Naive thymus-derived CD4-positive, alpha-beta T cell (primary cell): ENCODE data around the gene DPF1. TPM values are rescaled to one million over a fixed set of nuclear protein-coding genes. Genes with fewer than 3 reads are reported as not detected.

Experiments
- ATAC-seq: fragments of 150-1000 bp; cut with Tn5 transposase; 2 replicates; pipeline ENCODE4 v1.10.0; 2021; ENCODE audit warnings: mild to moderate bottlenecking, moderate library complexity
- CTCF ChIA-PET: fragments of 350-600 bp; sonication (Branson Sonifier 250); formaldehyde crosslinking; loops from one replicate; lab custom pipeline; 2021; ENCODE audit warnings: antibody characterized with exemption; lab: Charles Lee
- POLR2A ChIA-PET: fragments of 350-600 bp; sonication (Branson Sonifier 250); formaldehyde crosslinking; loops from one replicate; lab custom pipeline; 2021; ENCODE audit warnings: antibody characterized with exemption, inconsistent platforms; lab: Charles Lee
- DNase-seq, 9 donors: peaks; one replicate each; pipeline versions ENCODE4 v3.0.0 to v3.0.0-alpha.2; 2020 to 2022; ENCODE audit warnings: mixed read lengths in 1 of 9
- H3K27ac ChIP-seq: one replicate; pipeline ENCODE4 v1.7.0; 2013; ENCODE audit warnings: mild to moderate bottlenecking, low read depth, low read length, moderate library complexity
- H3K27me3 ChIP-seq, 2 donors: one replicate each; pipeline ENCODE4 v1.7.0; 2013; ENCODE audit warnings: low read length in 2 of 2, mild to moderate bottlenecking in 2 of 2, moderate library complexity in 2 of 2; ENCODE audit not compliant: control insufficient read depth in 2 of 2, insufficient read depth in 2 of 2
- H3K36me3 ChIP-seq, 3 experiments: 1 replicate in 2 of 3; 2 replicates in 1 of 3; pipeline ENCODE4 v1.7.0; 2013; ENCODE audit warnings: low read length in 3 of 3, mild to moderate bottlenecking in 3 of 3, moderate library complexity in 1 of 3; ENCODE audit not compliant: insufficient read depth in 3 of 3, control insufficient read depth in 2 of 3
- H3K4me1 ChIP-seq, 2 donors: one replicate each; pipeline ENCODE4 v1.7.0; 2013; ENCODE audit warnings: low read length in 2 of 2, mild to moderate bottlenecking in 2 of 2, moderate library complexity in 1 of 2; ENCODE audit not compliant: control insufficient read depth in 2 of 2, insufficient read depth in 2 of 2
- H3K4me3 ChIP-seq: 2 replicates; pipeline ENCODE4 v1.7.0; 2013; ENCODE audit warnings: mild to moderate bottlenecking, low read length
- H3K9me3 ChIP-seq, 3 experiments: 1 replicate in 2 of 3; 2 replicates in 1 of 3; pipeline ENCODE4 v1.7.0; 2013; ENCODE audit warnings: low read length in 3 of 3; ENCODE audit not compliant: control insufficient read depth in 2 of 3
- H3K27ac Mint-ChIP-seq, 9 donors: one replicate each; pipeline ENCODE4 v1.8.0; 2020 to 2022; ENCODE audit warnings: mixed read lengths in 9 of 9, mild to moderate bottlenecking in 8 of 9, moderate library complexity in 5 of 9, inconsistent platforms in 2 of 9
- H3K27me3 Mint-ChIP-seq, 5 donors: one replicate each; pipeline ENCODE4 v1.8.0; 2021 to 2022; ENCODE audit warnings: mixed read lengths in 5 of 5, mild to moderate bottlenecking in 1 of 5
- H3K36me3 Mint-ChIP-seq, 5 donors: one replicate each; pipeline ENCODE4 v1.8.0; 2020 to 2022; ENCODE audit warnings: mixed read lengths in 5 of 5, mild to moderate bottlenecking in 3 of 5, inconsistent platforms in 1 of 5
- H3K4me1 Mint-ChIP-seq, 7 donors: one replicate each; pipeline ENCODE4 v1.8.0; 2020 to 2022; ENCODE audit warnings: mixed read lengths in 7 of 7, mild to moderate bottlenecking in 3 of 7, inconsistent platforms in 1 of 7
- H3K4me3 Mint-ChIP-seq, 10 donors: one replicate each; pipeline ENCODE4 v1.8.0; 2020 to 2022; ENCODE audit warnings: mild to moderate bottlenecking in 10 of 10, mixed read lengths in 10 of 10, moderate library complexity in 6 of 10, inconsistent platforms in 2 of 10
- H3K9me3 Mint-ChIP-seq, 11 donors: one replicate each; pipeline ENCODE4 v1.8.0; 2020 to 2022; ENCODE audit warnings: mixed read lengths in 11 of 11, mild to moderate bottlenecking in 4 of 11, inconsistent platforms in 1 of 11, moderate library complexity in 1 of 11
- intact Hi-C, 2 donors: fragments of 100-400 bp; cut with micrococcal nuclease; formaldehyde crosslinking; loops; one replicate each; pipeline ENCODE4 v1.15.1; 2023
- polyA plus RNA-seq, 2 donors: library from polyadenylated mRNA; unstranded; fragments of 300-500 nt; fragmentation: Illumina TruSeq; gene quantifications; one replicate each; pipeline ENCODE4 v1.2.3, GENCODE V29; 2021
- total RNA-seq, 6 experiments: library from RNA in 5 of 6; stranded (reverse) in 5 of 6; gene quantifications; 1 replicate in 5 of 6; 2 replicates in 1 of 6; pipeline ENCODE4 v1.2.3 and lab custom pipeline; 2021 to 2026

The DPF1 gene
- total and polyA plus RNA-seq, 7 experiments from 2014 or later = 0.46 to 0.51 TPM; not detected in 5

- ATAC-seq (no peak), DNase-seq (no peak)
- CTCF ChIA-PET = no interaction called here
- Histone ChIP-seq H3K27me3 (peaks cover 5 to 24% of the 10 kb centered on the region in 2 donors), H3K4me1 (peaks cover 0 to 3% of the 10 kb centered on the region in 2 donors), H3K27ac (no peak overlapping the region), H3K36me3 (no peaks in the 10 kb centered on the region), H3K9me3 (no peaks in the 10 kb centered on the region), H3K4me3 (peak overlapping the region; percentile 41)
- H3K27ac Mint-ChIP-seq = peak overlapping the region in 1 of 9 donors; percentile 11
- peaks cover 62 to 76% (median 67%) of the 10 kb centered on the region in 5 donors for H3K27me3 Mint-ChIP-seq
- peak overlapping the region; percentile 7 to 89 (median 62) for H3K4me3 Mint-ChIP-seq
- intact Hi-C loops = no loop called here
- peaks cover 0 to 7% (median 0%) of the 10 kb centered on the region in 11 donors for H3K9me3 Mint-ChIP-seq
- peaks cover 0 to 10% (median 8%) of the 10 kb centered on the region in 5 donors for H3K36me3 Mint-ChIP-seq
- peaks cover 15 to 32% (median 22%) of the 10 kb centered on the region in 7 donors for H3K4me1 Mint-ChIP-seq
- POLR2A ChIA-PET = no interaction called here
These were observed 407 bp downstream of the DPF1 start for GRCh38 chr19:38223617-38224013.

- no peak overlapping the region for H3K4me3 ChIP-seq
- POLR2A ChIA-PET = no interaction called here
These were observed 901 bp downstream of the DPF1 start for GRCh38 chr19:38223119-38223523.

DNA sequence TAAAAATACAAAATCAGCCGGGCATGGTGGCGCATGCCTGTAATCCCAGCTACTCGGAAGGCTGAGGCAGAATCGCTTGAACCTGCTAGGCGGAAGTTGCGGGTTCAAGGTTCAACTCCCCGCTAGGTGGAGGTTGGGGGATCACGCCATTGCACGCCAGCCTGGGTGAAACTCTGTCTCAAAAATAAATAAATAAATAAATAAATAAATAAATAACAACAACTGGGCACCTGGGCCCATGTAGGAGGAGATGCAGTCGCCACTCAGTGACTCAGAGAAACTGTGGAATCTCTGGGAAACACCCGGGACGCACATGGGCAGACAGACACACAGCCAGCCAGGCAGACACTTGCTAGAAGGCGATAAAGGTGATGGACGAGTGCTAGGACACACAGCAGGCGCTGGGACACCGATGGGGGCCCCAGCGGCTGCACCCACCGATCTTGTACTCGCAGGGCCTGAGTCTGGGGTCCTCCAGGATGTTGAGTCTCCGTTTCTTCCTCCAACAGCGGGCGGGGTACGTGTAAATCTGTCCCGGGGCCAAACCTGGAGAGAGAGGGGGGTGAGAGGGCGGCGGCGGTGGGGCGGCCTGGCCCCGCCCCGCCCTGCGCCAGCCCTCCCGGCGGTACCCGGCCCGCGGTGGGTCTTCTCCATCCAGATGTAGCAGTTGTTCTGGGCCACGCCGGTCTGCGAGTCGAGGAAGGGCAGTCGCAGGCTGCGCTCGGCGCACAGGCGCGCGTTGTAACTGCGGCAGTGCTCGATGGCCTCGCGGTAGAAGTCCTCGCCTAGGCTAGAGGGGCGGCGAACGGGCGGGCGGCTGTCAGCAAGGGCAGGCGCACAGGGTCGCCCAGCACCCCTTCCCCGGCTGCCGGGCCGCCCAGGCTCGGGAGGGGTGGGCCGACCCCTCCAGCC lies 1.8 kb downstream of the DPF1 start:
- CTCF ChIA-PET = no interaction called here
- intact Hi-C loops = no loop called here

More at GRCh38 chr19:38223119-38223523, 901 bp downstream of the DPF1 start:
- ATAC-seq (no peak), DNase-seq (no peak)
- Histone ChIP-seq H3K36me3 (no peaks in the 10 kb centered on the region), H3K9me3 (no peaks in the 10 kb centered on the region), H3K4me1 (peaks cover 0 to 3% of the 10 kb centered on the region in 2 donors), H3K27ac (no peak overlapping the region), H3K27me3 (peaks cover 5 to 24% of the 10 kb centered on the region in 2 donors)
- Mint-ChIP-seq H3K4me3 (peak overlapping the region in 9 of 10 donors; percentile 7 to 89 (median 61)), H3K27ac (no peak overlapping the region), H3K27me3 (peaks cover 66 to 78% (median 72%) of the 10 kb centered on the region in 5 donors), H3K36me3 (peaks cover 0 to 10% (median 8%) of the 10 kb centered on the region in 5 donors), H3K9me3 (peaks cover 0 to 7% (median 0%) of the 10 kb centered on the region in 11 donors), H3K4me1 (peaks cover 15 to 32% (median 22%) of the 10 kb centered on the region in 7 donors)
- intact Hi-C loops = no loop called here
- CTCF ChIA-PET = no interaction called here

GRCh38 chr19:38221421-38221820 lies 2.6 kb downstream of the DPF1 start:
- Mint-ChIP-seq H3K36me3 (peaks cover 0 to 10% (median 8%) of the 10 kb centered on the region in 5 donors), H3K9me3 (peaks cover 0 to 7% (median 0%) of the 10 kb centered on the region in 11 donors), H3K27ac (no peak overlapping the region), H3K4me1 (peaks cover 13 to 21% (median 17%) of the 10 kb centered on the region in 7 donors), H3K4me3 (no peak overlapping the region), H3K27me3 (peaks cover 51 to 66% (median 56%) of the 10 kb centered on the region in 5 donors)
- ChIA-PET CTCF (no interaction called here), POLR2A (no interaction called here)
- Histone ChIP-seq H3K36me3 (no peaks in the 10 kb centered on the region), H3K4me3 (no peak overlapping the region), H3K4me1 (peaks cover 0 to 3% of the 10 kb centered on the region in 2 donors), H3K9me3 (no peaks in the 10 kb centered on the region), H3K27ac (no peak overlapping the region), H3K27me3 (peaks cover 0 to 17% of the 10 kb centered on the region in 2 donors)
- intact Hi-C loops = no loop called here
- ATAC-seq = no peak
- no peak for DNase-seq

More for the DNA sequence above, 1.8 kb downstream of the DPF1 start:
- Histone ChIP-seq H3K9me3 (no peaks in the 10 kb centered on the region), H3K27ac (no peak overlapping the region), H3K36me3 (no peaks in the 10 kb centered on the region), H3K27me3 (peaks cover 0 to 16% of the 10 kb centered on the region in 2 donors), H3K4me3 (no peak overlapping the region), H3K4me1 (peaks cover 0 to 3% of the 10 kb centered on the region in 2 donors)
- H3K4me1 Mint-ChIP-seq = peaks cover 15 to 25% (median 18%) of the 10 kb centered on the region in 7 donors
- H3K4me3 Mint-ChIP-seq = no peak overlapping the region
- POLR2A ChIA-PET = no interaction called here
- peaks cover 0 to 7% (median 0%) of the 10 kb centered on the region in 11 donors for H3K9me3 Mint-ChIP-seq
- ATAC-seq (no peak), DNase-seq (no peak)
- peaks cover 59 to 74% (median 64%) of the 10 kb centered on the region in 5 donors for H3K27me3 Mint-ChIP-seq
- no peak overlapping the region for H3K27ac Mint-ChIP-seq
- peaks cover 0 to 10% (median 8%) of the 10 kb centered on the region in 5 donors for H3K36me3 Mint-ChIP-seq

DNA sequence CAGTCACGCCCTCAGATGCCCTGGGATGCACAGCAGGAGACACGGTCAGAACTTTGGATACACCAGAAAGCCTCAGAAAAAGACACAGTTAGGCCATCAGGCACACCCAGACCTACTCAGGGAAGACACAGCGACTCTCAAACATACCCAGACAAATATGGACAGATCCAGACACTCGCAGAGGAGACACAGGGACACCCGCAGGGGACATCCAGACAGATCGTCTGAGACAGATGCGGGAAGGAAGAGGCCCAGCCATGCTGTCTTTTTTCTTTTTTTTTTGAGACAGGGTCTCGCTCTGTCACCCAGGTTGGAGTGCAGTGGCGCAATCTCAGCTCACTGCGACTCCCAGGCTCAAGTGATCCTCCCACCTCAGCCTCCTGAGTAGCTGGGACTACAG lies 4.8 kb downstream of the DPF1 start:
- Histone ChIP-seq H3K27ac (no peak overlapping the region), H3K36me3 (no peaks in the 10 kb centered on the region), H3K4me1 (peaks cover under 1 to 2% of the 10 kb centered on the region in 2 donors), H3K9me3 (no peaks in the 10 kb centered on the region), H3K27me3 (peaks cover 0 to 14% of the 10 kb centered on the region in 2 donors), H3K4me3 (no peak overlapping the region)
- no peak overlapping the region for H3K27ac Mint-ChIP-seq
- ATAC-seq (no peak), DNase-seq (no peak)
- H3K36me3 Mint-ChIP-seq = peaks cover 0 to 9% (median 7%) of the 10 kb centered on the region in 5 donors
- peaks cover 13 to 17% (median 14%) of the 10 kb centered on the region in 7 donors for H3K4me1 Mint-ChIP-seq
- intact Hi-C loops = no loop called here
- peaks cover 0 to 7% (median 0%) of the 10 kb centered on the region in 11 donors for H3K9me3 Mint-ChIP-seq
- CTCF ChIA-PET = no interaction called here
- H3K27me3 Mint-ChIP-seq = peaks cover 40 to 60% (median 49%) of the 10 kb centered on the region in 5 donors
- H3K4me3 Mint-ChIP-seq = no peak overlapping the region
- POLR2A ChIA-PET = no interaction called here

- ATAC-seq (no peak), DNase-seq (no peak)
- ChIA-PET POLR2A (no interaction called here), CTCF (no interaction called here)
- H3K4me3 Mint-ChIP-seq = no peak overlapping the region
- H3K4me1 Mint-ChIP-seq = peaks cover 12 to 18% (median 14%) of the 10 kb centered on the region in 7 donors
- H3K36me3 ChIP-seq = no peaks in the 10 kb centered on the region
- peaks cover 0 to 8% (median 0%) of the 10 kb centered on the region in 11 donors for H3K9me3 Mint-ChIP-seq
- H3K36me3 Mint-ChIP-seq = peaks cover 0 to 6% (median 3%) of the 10 kb centered on the region in 5 donors
- intact Hi-C loops = no loop called here
- H3K27ac ChIP-seq = no peak overlapping the region
- no peak overlapping the region for H3K4me3 ChIP-seq
- H3K27me3 Mint-ChIP-seq = peaks cover 41 to 63% (median 48%) of the 10 kb centered on the region in 5 donors
- H3K27ac Mint-ChIP-seq = peak overlapping the region in 1 of 9 donors; percentile 11
- H3K27me3 ChIP-seq = peaks cover 0 to 12% of the 10 kb centered on the region in 2 donors
- H3K4me1 ChIP-seq = peaks cover 0 to 8% of the 10 kb centered on the region in 2 donors
- H3K9me3 ChIP-seq = no peaks in the 10 kb centered on the region
These were observed 5.8 kb downstream of the DPF1 start for GRCh38 chr19:38218204-38218603.
